ENCODE measurements around the gene TWIST1.

TWIST1 gene

DNA sequence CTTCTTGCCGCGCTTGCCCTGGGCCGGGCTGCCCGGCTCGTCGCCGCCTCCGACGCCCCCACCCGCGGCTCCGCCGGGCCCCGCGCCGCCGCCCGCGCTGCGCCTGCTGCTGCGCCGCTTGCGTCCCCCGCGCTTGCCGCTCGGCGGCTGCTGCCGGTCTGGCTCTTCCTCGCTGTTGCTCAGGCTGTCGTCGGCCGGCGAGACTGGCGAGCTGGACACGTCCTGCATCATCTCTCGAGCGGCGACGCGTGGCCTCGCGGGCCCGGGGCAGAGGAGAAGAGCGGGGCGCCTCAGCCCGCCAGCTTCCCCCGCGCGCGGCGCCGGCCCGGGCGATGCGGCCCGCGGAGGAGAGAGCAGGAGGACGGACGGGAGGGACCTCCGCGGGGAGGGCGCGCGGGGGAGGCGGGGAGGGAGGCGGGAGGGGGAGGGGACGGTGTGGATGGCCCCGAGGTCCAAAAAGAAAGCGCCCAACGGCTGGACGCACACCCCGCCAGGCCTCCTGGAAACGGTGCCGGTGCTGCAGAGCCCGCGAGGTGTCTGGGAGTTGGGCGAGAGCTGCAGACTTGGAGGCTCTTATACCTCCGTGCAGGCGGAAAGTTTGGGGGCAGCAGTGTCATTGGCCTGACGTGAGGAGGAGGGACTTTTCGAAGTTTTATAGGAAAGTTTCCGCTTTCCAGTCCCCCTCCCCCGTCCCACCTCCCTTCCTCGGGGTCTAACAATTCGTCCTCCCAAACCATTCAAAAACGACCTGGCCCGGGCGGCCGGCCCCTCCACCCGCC lies at the start of gene TWIST1:
Gene TWIST1 (minus strand): TSS at position 546 of the 779 bp plus-strand sequence. CDS start 315 bp downstream, at position 231.
- DNase-seq, result peak in 2 of 3 donors; percentile 37 to 57

DNA sequence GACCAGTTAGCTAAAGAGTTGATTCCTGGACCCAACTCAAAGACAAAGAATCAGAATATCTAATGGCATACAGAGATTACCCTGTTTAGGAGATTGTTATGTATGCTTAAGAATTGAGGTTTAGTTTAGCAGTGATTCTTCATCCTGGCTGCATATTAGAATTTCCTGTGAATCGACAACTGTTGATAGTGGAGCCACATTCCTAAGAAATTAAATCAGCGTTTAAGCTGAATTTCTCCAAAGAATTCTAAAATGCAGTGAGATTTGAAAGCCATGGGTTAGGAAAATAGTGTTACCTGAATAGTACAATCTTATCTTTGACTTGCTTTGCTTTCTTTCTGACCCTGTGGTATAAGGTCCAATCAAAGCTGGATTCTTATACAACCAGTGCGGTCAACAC lies 44.2 kb upstream of the TWIST1 start:
- DNase-seq, result no peak

DNA sequence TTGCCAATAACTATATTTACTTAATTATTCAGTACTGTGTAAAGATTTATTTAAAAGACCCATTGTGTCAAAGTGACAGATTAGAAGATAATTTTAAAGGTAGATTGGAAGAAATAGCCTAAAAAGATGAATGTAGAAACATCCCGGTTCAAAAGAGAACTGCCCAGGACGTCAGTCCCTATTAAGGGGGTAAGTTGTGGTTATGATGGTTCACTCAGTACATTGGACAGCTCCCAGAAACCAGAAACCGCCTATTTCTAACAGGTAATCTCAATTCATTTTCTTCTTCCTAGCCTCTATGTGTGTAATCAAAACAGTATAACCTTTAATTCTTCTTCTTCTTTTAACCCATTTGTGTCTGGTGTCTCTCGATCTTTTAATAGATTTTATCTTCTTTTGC lies 29.3 kb upstream of the TWIST1 start:
- peak in 1 of 3 donors; percentile 5 for DNase-seq

DNA sequence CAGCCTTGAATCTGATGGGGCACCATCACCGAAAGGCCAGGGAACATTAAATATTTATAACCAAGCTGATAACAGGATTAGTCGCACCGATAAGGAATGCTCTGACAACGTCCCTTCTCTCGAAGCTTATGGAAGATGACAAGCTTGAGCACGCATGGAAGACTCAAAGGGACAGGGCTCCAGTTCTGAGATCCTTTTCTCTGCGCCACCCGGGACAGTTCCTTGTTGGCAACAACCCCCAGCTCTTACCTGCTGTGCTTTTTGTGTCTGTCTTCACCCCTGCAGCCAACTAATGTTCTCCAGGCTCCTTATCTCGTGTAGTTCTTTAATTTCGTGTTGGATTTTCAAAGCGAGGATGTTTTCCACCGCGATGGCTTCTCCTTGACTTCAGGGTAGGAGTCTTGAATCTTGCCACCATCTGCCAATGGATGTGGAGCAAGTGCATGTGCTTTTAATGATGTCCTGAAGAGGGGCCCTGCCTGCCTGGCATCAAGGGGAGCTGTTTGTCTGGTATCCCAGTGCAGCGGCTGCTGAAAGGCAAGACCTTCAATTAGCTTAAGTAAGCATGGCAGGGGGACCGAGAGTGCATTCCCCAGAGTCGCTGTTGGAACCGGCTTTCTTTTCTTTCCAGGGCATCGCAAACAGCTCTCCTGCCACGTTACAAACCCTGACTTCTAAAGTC lies 28.1 kb upstream of the TWIST1 start:
- no peak for DNase-seq

DNA sequence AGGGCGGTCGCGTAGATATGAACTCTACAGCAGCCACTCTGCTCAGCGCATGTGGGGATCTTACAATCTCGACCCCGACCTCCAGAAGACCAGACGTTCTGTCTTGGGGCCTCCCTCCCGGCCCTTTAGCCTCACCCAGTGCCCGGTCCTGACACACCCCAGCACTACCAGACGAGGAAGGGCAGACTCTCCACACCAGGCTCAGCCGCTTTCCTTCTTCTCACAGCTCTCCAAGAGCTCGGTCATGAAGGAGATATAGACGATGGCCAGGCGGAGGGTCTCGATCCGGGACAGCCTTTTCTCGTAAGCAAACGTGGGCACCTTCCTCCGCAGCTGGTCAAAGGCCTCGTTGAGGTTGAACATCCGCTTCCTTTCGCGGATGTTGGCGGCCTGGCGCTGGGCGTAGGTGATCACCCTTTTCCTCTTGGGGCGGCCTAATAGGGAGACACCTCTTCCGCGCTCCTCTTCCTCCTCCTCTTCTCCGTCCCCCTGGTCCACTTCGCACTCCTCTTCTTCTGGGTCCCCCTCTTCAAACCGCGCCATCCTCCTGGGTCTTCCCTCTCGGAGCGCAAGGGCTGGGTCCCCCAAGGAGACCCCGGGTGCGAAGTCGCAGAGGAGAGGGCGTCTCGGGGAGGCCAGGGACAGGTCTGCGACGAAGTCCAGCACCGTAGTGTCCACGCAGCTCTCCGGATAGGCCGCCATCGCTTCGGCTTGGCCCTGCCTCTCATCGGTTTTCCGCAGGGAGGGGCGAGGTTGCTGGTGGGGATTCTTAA lies 27.4 kb upstream of the TWIST1 start, which contains the start of gene FERD3L:
Gene FERD3L (minus strand): TSS at position 761 of the 773 bp plus-strand sequence. CDS start 59 bp downstream, at position 702.
- DNase-seq, result no peak

DNA sequence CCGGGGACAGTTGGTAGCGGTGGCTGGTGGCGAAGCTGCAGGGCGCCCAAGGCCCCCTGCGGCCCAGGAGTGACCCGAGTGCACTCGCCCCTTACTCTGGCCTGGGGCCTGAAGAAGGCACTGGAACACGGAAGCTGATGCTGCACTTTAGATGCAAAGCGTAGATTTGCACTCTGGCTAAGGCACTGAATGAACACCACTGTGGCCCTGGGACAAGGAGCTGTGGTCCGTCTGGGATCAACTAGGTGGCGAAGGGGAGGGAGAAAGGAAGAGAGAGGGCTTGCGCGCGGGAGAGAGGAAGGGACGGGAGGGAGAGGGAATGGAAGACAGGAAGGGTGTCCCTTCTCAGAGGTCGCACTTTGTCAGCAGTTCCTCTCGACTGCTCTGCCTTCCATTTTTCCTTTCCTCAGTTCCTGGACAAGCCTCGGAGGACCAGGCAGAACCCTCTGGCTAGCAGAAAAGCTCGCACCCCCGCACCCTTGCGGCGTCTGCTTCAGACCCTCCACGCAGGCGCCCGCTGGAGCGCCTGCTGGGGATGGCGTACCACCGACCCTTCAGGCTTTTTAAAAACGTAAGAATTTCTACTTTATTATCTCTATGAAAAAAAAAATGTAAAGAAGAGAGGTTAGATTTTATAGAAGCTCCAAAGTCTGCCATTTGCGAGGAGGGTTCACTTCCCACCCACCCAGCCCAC lies 26.6 kb upstream of the TWIST1 start:
- DNase-seq, result no peak

DNA sequence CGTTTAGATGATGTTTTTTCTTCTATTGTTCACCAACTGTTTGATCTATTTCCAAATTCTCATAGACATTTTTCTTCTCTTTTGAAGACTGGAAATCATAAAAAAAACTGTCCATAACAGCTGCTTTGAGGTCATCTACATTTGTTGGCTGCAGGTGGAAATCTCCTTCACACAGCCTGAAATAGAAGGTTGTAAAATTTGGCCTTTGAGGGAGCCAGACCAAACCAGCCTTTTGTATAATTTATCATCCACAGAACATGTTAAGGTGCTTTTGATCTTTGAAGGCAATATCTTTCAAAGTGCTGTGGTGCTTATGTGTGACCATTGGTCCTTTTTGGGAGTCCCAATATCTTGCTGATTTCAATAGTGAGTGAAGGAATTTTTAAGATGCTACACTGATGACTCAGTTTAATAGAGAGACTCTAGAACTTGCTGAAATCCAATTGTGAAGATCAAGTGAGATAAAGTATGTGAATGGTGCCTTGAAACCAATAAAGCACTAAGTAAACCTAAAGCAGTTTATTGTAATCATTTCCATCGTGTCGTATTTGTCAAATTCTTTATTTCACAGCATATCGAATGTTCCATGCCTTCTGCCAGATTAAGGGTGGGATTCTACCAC lies 22.4 kb upstream of the TWIST1 start:
- no peak for DNase-seq

DNA sequence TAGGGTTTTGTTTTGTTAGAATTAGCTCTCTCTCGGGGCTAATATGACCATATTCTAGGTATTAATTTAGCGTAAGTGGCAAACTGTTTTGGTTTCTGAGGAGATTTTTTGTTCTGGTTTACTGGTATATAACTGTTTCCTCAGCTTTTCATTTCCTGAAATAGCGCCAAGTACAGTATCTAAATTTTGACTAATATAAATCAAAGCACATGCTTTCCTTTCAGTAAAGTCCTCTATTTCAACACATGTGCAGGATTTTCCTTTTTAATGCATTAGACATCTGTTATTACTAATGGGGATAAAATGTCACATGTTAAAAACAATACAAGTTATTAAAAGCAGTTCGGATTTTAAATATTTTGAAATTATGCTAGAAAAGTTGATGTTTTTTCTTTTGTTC lies 16.4 kb upstream of the TWIST1 start:
- DNase-seq, result no peak

DNA sequence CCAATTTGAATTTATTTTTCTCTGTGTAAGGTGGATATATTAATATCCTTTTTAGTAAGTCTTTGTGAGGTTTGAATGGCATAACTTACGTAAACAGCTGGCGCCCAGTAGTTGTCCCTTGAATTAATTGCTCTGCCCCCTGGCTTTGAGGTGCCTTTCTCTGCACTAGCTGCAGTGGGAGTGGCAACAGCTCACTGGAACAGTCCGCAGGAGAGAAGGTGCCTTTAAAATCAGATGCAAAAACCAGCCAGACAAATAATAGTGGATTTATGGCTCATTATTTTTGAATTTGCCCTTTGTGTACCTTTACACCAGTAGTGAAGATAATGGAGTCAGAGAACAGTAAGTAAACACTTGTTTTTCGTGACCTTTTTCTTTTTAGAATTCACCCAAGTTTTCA lies 16.0 kb upstream of the TWIST1 start:
- no peak for DNase-seq

DNA sequence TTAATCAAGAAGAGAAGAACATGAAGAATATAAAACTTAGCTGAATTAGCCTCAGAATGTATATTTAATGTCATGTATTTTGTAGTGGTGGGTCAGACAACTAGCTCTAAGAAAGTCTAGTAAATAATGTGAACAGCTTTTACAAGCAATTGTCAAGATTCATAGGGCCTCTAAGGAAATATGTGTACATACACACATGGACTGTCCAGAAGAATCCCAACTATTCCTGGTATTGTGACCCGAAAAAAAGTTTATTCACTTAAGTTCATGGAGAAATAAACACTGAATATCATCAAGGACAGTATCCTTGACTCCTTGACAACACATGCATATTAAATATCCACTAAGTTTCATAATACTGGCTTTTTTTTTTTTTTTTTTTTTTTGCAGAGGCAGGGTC lies 11.4 kb upstream of the TWIST1 start:
- no peak for DNase-seq

DNA sequence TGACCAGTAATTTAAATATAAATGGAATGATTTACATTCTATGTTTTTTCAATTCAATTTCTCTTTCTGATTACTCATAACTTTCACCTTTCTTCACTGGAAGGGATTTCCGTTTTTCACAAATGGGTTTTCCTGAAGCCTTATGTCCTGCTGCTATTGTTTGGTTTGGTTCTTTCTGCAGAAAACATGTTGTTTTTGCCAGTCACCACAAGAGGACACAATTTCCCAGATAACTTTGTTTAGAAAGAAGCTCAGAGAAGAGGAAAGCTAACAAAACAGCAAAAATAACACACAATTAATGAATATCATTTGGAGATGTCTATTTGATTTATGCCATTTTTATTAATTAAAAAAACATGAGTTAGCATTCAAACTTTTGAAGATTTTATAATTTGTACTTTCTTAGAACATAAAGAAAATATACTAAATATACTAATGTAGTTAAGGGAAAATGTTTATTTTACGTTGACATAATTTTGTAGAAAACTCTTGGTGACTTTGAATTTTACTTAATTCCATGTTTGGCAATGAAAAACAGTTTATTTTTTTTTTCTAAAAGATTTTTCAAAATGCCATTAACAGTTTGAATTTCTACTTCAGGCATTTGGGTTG lies 4.6 kb upstream of the TWIST1 start:
- DNase-seq, result peak in 2 of 3 donors; percentile 54 to 68

DNA sequence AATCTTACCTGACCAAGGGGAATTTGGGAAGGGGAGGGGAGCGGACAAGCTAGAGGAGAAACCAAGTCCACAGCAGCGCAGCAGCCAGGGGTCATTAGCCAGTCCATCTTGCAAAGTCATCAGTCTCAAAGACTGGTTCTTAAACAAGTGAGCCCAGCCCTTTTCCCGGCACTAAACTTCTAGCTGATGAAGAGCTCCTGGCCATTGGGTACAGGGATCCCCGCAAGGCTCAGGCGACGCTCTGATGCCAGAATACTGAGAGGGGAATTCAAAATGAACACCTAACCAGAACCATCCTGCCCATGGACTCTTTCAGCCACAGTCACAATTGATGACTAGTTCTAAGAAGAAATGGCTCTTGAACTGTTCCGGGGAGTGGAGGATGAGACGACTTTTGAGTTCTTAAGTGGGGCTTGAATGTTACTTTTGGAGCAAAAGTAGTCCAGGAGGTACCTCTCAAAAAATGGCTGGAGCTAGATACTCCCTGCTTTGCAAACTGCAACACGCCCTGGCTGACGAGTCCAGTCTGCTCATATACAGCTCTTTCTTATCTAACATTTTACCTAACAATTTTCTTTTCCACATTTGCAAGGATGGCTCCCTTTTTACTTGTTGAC lies 2.5 kb upstream of the TWIST1 start:
- DNase-seq, result no peak

DNA sequence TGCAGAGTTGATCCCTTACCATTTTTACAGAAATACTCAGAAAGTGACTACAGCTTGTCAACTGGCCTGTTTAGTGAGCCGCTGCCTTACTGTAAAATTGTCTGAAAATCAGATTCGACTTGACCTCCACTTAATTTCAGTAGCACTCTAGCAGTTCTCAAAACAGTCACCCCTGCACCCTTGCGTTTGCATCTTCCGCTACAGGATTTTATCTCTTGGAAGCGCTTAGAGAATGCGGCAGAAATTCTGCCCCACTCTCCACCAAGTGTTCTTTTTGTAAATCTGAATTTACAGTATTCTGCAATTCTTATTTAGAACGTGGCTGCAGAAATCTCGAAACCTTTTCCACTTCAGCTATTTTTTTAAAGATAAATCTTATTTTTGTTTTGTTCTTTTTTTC lies 1.9 kb upstream of the TWIST1 start:
- no peak for DNase-seq

DNA sequence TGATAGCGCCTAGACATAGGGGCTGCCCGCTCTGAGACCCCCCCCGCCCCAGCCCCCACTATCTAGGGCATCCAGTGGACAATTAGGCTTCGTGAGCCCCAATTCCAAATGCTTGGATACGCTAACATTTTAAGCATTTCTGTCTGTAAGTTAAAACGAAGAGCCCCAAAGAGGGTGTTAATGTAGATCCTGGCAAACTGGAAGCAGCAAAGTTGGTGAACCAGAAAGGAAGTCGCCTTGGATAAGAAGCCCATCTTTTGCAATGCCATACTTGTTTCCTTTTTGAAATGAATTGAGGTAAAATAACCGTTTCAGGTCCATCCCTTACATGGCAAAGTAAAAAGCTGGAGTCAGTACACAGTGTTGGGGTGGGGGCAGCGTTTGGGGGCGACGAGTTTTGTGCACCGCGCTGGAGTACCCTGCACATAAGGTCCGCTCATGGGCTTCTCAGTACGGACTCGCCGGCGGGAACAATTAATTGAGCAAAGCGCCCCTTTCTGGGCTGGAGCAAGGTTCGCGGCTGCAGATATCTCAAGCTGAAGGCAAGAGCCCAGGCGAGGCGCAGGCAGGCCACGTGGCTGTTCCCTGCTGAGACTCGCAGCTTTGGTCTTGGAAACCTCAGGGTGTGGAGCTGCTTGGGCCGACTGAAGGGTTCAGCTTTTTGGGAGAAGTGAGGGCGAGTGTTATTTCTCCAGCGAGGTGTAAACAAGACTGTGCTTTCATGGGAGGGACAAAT lies 1.4 kb upstream of the TWIST1 start:
- DNase-seq, result no peak

DNA sequence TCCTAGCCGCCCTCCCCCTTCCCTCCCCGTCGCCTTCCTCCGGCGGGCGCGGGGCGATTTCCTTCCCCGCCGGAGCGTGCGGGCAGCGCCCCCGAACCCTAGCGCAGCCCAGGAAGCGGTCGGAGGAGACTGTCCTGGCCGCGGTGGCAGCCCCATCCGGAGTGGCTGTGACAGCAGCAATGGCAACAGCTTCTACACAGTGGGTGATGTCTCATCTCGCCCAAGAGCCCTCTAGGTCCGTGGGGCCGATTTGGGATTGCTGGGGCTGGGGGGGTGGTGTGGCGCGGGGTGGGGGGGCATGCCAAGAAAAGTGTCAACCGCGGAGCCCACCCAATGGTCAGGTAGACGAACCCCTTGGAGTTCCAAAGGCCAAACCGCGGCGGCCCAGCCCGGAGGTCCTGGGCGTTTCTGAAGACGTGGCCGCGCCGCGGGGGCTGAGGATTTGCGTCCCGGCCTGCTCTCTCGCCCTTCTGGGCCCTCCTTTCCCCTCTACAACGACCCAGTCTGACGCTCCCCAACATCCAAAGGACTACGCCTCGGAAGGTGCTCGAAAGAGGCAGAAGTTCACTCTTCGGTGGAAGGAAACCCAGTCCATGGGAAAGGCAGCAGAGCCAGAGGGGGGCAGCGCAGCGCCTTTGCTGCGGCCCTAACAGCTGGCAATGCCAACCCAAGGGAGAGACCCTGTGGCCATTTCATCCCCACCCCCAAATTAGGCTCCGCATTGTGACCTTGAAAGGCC lies 603 bp upstream of the TWIST1 start:
- no peak for DNase-seq

DNA sequence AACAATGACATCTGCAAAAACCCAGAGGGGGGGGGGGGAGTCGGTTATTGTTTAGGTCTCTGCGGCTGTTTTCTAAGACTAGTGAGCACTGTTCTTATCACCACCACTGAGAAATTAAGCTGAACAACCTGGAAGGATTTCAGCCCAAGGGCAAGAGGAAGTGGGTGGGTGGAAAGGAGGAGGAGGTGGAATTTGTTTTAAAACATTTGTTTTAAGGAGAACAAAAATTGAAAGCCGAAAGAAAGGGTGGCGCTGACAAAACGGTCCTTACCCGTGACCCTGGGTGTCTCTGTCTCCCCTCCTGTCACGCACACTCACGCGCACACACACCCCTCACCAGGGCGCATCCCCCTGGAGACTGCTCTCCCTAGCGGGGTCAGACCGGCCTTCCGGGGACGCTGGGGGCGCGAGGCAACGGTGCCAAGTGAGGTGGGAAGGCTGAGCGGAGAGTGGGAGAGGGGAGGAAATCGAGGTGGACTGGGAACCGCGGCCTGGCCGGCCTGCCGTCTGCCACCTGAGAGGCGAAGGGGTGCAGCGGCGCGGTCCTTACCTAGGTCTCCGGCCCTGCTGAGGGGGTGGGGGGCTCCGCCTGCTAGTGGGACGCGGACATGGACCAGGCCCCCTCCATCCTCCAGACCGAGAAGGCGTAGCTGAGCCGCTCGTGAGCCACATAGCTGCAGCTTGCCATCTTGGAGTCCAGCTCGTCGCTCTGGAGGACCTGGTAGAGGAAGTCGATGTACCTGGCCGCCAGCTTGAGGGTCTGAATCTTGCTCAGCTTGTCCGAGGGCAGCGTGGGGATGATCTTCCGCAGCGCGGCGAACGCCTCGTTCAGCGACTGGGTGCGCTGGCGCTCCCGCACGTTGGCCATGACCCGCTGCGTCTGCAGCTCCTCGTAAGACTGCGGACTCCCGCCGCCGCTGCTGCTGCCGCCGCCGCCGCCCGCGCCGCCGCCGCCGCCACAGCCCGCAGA lies 1.0 kb downstream of the TWIST1 start:
- peak in 1 of 3 donors; percentile 35 for DNase-seq

DNA sequence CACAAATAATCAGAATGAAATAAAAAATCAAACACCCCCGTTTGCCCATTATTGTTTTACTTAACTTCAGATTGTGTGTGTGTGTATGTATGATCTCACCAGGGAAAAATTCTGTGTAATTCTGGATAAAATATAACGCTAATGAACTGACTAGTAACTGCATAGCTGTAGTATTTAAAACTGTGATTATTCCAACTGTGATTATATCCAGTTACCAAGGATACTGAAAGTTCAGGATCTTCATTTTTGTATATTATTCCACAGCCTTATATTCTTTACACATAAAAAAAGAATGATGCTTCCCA lies 2.9 kb downstream of the TWIST1 start:
- no peak for DNase-seq

DNA sequence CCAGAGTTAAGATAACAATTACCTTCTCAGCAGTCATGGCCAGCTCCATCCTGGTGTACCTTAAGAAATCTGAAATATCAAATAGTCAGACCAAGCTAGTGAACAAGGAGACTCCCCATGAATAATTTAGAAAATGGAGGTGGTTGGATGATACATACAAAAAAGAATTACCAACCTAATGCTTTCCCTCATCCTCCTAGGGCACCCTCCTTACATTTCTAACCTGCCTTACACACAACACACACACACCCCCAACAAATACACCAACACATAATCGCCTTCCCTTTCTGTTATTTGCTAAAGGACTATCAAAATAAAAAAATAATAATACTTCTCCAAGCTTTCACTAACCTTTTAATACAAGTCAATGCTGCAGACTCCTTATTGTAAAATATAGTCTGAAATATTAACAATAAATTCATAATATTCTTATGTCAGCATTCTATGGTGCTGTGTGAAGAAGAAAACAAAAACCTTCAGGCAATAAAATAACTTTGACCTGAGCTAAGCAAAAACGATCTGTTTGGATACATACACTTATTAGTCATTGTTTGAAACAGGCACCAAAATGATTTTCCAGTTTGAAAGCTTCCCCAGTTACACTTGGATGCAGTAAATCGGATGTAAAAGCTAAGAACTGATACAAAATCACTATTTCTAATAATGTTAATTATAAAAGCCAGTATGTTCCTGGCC lies 3.4 kb downstream of the TWIST1 start:
- DNase-seq, result no peak

Data from suppressor macrophage treated with lipopolysaccharide for 1 hour (primary cell).